HG02885 (cell line): Measurements from ENCODE around the gene CLSTN3.
A peak's percentile ranks its signal among the peaks of the same experiment; 100 is the strongest.
"Not testable (repeated sequence)": the region's sequence is repeated elsewhere in the genome, so short reads cannot be mapped to it uniquely, and the experiment has no call there.

ENCODE experiments used
- ATAC-seq: cut with Tn5 transposase; IDR thresholded peaks from one replicate; pipeline ENCODE4 v1.9.1; 2021; ENCODE audit warnings: mild to moderate bottlenecking; ENCODE audit not compliant: unreplicated experiment, poor library complexity

Gene CLSTN3

DNA sequence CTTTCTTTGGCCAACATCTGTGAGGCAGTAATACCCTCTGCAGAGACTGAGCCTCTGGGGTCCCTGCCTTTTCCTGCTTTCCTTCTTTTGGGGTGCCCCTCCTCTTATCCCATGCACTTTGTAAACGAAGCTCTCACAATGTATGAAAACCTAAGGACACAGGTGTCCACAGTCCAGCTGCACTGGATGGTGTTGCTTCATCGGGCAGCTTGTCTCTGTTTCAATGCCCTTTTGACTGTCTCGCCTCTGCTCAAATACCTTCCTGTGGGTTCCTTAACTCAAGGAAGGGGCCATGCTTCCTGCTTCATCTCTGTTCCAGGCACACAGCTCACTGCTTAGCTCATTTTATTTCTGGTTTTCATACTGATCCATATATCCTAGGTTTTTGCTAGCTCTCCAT is 27.6 kb upstream of the CLSTN3 start:
- ATAC-seq, result no peak

DNA sequence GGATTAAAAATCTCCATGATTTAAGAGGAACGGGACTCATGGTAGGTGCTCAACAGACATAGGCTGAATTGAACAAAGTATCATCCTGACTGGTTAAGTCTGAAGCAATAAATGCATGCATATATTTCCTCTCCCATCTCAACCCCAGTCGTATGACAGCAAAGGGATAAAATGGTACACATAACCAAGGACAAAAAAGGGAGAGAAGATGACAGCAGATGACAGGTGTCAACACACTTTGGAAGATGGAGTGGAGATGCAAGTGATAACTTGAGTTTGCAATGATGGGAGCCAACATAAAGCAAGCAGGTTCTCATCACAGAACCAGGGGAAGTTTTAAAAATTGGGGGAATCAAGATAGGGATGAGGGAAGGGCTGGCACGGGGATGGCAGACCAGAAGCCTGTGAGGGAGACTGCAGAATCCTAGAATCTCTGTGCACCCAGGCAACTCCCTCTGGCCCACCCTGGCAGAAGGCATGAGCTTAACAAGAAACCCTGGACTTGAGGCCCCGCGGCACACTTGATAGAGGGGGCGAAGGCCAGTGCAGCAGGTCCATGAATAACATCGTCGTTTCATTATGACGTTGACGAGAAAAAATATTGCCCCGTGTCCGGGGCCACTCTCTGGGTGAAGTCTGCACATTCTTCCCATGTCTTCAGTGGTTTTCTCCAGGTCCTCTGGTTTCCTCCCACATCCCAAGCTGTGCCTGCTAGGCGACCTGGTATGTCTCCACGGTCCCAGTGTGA is 26.2 kb upstream of the CLSTN3 start:
- no peak for ATAC-seq

- no peak for ATAC-seq
Observed at GRCh38 chr12:7106082-7106481, 24.1 kb upstream of the CLSTN3 start.

GRCh38 chr12:7107181-7107580 is 23.0 kb upstream of the CLSTN3 start:
- ATAC-seq, result not testable (repeated sequence)

DNA sequence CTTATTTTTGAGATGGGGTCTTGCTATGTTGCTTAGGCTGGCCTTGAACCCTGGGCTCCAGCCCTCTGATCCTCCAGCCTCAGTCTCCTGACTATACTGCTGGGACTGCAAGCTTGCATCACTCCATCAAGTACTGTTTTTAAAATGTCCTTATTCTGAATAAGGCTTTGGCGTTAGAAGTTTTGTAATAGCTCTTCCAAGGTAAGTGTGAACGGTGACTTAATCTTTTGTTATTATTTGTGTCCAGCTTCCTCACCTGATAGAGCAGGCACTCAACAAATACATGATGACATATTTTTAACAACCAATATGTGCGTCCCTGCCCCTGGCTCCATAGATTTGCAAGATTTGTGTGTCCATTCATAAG is 22.6 kb upstream of the CLSTN3 start:
- ATAC-seq, result no peak

GRCh38 chr12:7108003-7108795 is 22.0 kb upstream of the CLSTN3 start:
- peak; percentile 93 for ATAC-seq

DNA sequence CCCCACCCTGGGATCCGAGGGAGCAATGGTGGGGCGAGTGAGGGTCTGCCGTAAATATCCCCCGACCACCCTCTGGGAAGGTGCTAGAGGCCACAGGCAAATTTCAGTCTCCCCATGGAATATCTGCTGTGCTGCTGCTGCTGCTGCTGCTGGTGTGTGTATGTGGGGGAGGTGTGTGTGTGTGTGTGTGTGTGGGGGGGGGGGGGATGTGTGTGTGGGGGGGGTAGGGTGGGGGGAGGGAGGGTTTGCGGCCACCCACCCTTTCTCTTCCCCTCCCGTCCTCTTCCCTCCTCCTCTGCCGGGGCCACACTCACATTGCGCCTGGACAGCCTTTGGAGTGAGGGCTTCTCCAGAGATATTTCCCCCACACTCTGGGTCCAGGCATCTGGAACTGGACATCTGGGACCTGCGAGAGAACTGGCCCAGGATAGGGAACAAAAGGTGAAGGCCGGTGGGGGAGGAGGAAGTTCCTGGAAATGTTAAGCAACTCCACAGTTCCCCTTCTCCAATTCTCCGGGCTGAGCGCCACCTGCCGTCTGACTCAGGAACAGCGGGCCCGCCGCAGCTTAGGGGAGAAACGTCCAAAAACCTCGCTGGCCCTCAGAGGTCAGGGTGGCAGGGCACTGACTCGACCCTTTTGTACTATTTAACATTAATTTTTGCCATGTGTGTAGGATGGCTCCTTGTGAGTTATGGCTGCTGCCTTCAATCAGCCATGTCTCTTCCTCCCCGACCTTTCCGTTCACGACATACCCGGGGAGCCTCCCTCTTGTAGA is 21.2 kb upstream of the CLSTN3 start, which contains the start of gene C1RL:
Gene C1RL, minus strand, starts transcription at position 419 of the 776 bp plus-strand sequence. Its CDS starts 34 bp downstream, at position 385.
- ATAC-seq, result peak; percentile 44

DNA sequence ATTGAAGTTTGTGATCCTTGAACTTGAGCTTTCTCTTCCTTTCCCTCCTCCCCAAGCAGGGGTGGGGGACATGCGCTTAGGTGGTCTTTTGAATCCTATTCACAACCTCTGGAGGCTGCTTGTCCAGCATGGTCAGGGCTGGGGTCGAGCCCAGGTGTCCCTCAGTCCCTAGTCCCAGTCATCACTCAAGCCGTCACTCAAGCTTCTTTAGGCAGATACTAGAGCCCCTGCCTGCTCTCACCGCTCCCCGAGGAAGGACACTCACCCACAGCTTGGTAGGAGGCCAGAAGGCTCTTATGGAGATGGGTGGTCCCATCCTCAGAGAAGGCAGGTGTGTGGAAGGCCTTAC is 20.6 kb upstream of the CLSTN3 start:
- ATAC-seq, result no peak

GRCh38 chr12:7110661-7111060 is 19.5 kb upstream of the CLSTN3 start:
- ATAC-seq, result no peak

DNA sequence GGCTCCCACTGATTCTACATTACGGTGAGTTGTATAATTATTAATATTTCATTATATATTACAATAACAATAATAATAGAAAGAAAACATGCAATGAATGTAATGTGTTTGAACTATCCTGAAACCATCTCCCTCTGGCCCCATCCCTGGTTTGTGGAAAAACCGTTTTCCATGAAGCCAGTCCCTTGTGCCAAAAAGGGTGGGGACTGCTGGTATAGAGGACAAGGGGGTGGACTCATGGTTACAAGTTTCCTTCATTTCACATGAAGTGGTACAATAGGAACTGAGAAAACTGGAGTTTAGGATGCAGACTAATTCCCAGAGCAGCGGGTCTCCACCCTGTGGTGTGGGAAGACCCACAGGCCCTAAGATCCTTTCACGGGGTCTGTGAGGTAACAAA is 18.1 kb upstream of the CLSTN3 start:
- ATAC-seq, result no peak

DNA sequence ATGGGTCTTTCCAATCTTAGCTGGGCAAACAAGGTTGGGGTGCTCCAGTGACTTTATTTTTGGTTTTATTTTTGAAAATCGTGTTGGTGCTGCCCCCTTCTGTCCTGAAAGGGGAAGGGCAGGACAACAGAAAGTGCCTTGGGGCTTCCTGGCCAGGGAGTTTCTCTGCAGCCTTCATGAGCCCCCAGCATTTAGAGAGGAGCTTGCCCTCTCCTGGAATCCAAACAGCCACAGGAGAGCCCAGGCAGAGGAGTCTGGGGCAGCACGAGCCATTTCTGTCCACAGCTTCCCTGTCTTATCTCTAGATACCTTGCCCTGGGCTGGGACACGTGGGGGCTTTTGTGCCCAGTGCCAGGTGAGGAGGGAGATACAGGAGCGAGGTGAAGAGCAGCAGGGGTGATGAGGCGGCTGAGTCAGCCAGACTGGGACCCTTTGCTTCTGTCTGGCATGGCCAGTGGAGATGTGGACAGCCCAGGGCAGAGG is 16.7 kb upstream of the CLSTN3 start:
- no peak for ATAC-seq

DNA sequence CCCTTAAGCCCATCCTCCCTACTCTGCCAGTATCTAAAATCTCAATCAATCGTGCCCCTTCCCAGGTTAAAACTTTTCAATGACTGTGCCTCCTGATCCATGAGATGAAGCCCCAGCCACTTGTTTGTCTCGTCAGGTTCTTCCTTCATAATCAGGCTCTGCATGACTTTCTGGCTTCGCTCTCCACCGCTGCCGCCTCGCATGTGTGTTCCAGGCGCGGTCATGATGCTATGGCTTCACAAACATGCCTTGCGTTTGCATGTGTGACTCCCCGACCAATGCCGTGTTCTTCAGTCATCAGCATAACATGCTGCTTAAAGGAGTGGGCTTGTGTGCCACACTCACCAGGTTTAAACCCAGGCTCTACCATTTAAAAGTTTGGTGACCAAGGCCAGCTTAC is 16.2 kb upstream of the CLSTN3 start:
- no peak for ATAC-seq

- ATAC-seq, result no peak
Observed at GRCh38 chr12:7114851-7115250, 15.3 kb upstream of the CLSTN3 start.

GRCh38 chr12:7116196-7116595 is 14.0 kb upstream of the CLSTN3 start:
- ATAC-seq, result no peak

- no peak for ATAC-seq
Observed at GRCh38 chr12:7116916-7117315, 13.3 kb upstream of the CLSTN3 start.

DNA sequence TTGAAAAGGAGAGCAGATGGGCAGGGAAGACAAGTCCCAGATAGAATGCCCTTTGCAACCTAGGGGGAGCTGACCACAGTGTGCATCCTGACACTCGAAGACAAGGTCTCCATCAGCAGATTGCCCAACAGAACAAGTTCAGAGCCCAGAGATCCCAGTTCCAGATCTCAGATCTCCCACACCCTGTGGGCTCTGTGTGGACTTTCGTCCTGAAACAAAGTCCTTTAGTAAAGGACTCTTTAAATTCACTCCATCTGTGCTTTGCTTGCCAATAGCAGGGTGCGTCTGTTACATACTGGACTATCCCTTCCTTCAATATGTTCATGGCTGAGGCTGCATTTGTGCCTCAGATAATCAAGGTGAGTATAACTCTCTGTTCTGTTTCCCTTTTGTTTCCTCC is 12.5 kb upstream of the CLSTN3 start:
- no peak for ATAC-seq

DNA sequence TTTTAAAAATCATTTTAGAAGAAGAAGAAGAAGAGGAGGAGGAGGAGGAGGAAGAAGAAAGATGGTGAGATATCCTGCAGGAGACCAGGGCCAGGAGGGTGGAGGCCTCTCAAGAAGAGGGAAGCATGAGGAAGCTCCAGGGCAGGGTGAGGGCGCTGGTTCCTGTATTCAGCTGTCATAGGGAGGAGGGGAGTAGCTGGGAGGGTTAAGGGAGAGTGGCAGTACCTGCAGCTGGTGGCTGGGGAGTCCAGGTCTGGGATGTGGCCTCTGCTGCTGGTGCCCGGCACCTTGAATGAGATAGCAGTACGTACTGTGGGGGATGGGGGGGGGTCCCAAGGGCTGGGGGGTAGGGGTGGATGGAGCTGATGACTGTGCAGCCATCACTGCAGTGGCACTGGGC is 11.3 kb upstream of the CLSTN3 start:
- ATAC-seq, result no peak

DNA sequence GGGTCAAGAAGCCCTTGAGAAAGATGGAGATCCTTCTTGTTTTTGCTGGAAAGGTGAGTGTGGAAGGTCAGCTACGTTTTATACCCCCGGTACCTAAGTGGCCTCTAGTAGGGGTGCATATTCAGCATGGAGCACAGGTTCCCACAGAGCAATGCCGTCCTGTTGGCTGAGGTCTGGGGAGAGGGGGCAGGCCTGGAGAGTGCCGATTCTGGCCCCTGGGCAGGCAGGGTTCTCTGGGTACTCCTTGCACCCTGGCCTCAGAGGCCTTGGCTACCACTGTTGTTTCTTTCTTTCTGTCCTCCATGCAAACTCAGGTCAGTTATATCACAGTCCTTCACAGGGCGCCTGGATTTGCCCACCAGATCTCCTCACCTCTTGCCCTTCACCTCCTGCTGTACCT is 10.0 kb upstream of the CLSTN3 start:
- ATAC-seq, result no peak

DNA sequence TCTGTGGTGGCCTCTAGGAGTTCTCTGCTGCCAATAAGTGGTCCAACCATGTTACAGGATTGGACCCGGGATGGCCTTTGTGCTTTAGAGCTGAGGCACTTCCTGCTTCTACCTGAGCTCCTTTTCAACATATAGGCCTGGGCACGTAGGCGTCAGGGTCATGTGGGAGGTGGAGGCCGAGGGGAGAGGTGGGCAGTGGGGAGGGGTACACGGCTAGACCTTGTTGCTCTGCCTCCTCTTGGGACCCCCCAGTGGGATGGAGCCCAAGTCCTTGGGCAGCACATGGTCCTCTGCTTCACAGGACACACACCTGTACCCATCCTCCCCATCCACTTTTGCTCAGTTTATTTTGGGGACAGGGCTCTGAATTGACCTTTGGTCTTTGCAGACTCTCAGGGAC is 8.8 kb upstream of the CLSTN3 start:
- ATAC-seq, result no peak

DNA sequence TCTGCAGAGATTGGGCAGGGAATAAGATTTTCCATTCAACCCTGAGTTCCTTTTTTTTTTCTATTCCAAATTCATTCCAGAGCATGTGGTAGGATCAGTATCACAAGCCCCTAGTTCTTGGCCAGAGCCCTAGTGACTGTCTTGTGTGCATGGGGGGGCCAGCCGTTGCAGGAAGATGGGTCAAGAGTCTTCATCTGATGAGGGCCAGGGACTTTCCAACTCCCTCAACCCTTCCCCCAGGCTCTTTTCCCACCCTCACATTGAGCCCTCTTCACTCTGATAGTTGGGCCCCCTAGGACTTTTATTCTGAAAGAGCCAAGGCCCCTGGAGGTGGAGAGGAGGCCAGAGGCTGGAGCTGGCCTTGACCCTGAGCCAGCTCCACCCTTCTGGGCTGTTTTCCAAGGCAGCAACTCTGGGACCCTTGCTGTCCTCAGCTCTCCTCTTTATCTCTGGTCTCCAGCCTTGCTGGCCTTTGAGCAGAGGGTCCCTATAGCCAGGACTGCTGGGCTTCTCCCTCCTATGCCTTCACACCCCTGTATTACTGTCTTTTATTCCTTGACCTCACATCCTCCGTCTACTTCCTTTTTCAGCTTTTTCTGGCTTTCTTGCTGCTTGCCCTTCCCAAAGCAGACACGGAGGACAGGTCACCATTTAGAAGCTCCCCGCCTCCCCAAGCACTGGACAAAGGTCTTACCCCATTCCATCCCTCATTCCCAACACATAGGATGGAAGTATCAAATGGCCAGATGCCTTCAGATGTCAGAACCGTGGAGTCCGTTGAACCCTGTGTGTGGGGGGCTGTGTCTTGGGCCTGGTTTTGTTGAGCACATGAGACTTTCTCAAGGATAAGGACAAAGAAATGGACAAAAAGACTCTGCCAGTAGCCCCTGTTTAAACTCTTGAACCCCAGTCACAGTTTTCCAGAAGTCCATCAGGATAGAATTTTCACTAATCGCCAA is 7.1 kb upstream of the CLSTN3 start:
- no peak for ATAC-seq
